SW 1271 (cell line): Measurements from ENCODE around the gene MGAT5B.
"Not testable (repeated sequence)": the region's sequence is repeated elsewhere in the genome, so short reads cannot be mapped to it uniquely, and the experiment has no call there.

Experiments
- DNase-seq, 2 experiments: peaks; one replicate each; lab custom pipeline; 2025; lab: John Stamatoyannopoulos, UW

MGAT5B gene

GRCh38 chr17:76847031-76847430 is 21.2 kb upstream of the MGAT5B start:
- DNase-seq: no peak

- no peak for DNase-seq
These were observed 19.5 kb upstream of the MGAT5B start for GRCh38 chr17:76848670-76849069.

GRCh38 chr17:76849160-76849559 is 19.0 kb upstream of the MGAT5B start:
- not testable (repeated sequence) for DNase-seq

- DNase-seq: no peak
These were observed 15.4 kb upstream of the MGAT5B start for GRCh38 chr17:76852843-76853242.

GRCh38 chr17:76855105-76855504 is 13.1 kb upstream of the MGAT5B start:
- no peak for DNase-seq

GRCh38 chr17:76862079-76862478 is 6.1 kb upstream of the MGAT5B start:
- DNase-seq: no peak

GRCh38 chr17:76862494-76862893 is 5.7 kb upstream of the MGAT5B start:
- no peak for DNase-seq

GRCh38 chr17:76864024-76864423 is 4.2 kb upstream of the MGAT5B start:
- DNase-seq: no peak

GRCh38 chr17:76865174-76865573 is 3.0 kb upstream of the MGAT5B start:
- DNase-seq: no peak

GRCh38 chr17:76866203-76866602 is 2.0 kb upstream of the MGAT5B start:
- no peak for DNase-seq

GRCh38 chr17:76866774-76867577 is 1.2 kb upstream of the MGAT5B start:
- DNase-seq: no peak

GRCh38 chr17:76867578-76868175 is 527 bp upstream of the MGAT5B start:
- DNase-seq: no peak

GRCh38 chr17:76868669-76869495 is 678 bp downstream of the MGAT5B start:
- DNase-seq: no peak

- DNase-seq: no peak
These were observed 1.5 kb downstream of the MGAT5B start for GRCh38 chr17:76869496-76870376.

GRCh38 chr17:76870377-76870714 is 2.1 kb downstream of the MGAT5B start:
- DNase-seq: no peak

- DNase-seq: no peak
These were observed 3.5 kb downstream of the MGAT5B start for GRCh38 chr17:76871668-76872067.

GRCh38 chr17:76872221-76872873 is 4.1 kb downstream of the MGAT5B start:
- peak; percentile 81 to 90 for DNase-seq

GRCh38 chr17:76872874-76873221 is 4.6 kb downstream of the MGAT5B start:
- no peak for DNase-seq

GRCh38 chr17:76873856-76874255 is 5.7 kb downstream of the MGAT5B start:
- no peak for DNase-seq

GRCh38 chr17:76877437-76877836 is 9.2 kb downstream of the MGAT5B start:
- DNase-seq: no peak

- no peak for DNase-seq
These were observed 10.4 kb downstream of the MGAT5B start for GRCh38 chr17:76878568-76878967.

GRCh38 chr17:76879254-76879653 is 11.1 kb downstream of the MGAT5B start:
- DNase-seq: no peak
